B cell (primary cell): ENCODE data around the gene WASF3. TPM values are rescaled to one million over a fixed set of nuclear protein-coding genes. Genes with fewer than 3 reads are reported as not detected.

Experiments
- ATAC-seq: fragments of 200-7000 bp; cut with Tn5 transposase; one replicate; pipeline ENCODE4 v1.10.0; 2021; ENCODE audit warnings: low read depth, mild to moderate bottlenecking, moderate number of reproducible peaks, moderate library complexity
- CTCF ChIA-PET: fragments of 350-600 bp; sonication (Branson Sonifier 250); formaldehyde crosslinking; loops from one replicate; lab custom pipeline; 2021; ENCODE audit warnings: antibody characterized with exemption, inconsistent platforms; lab: Charles Lee
- POLR2A ChIA-PET: fragments of 350-600 bp; sonication (Branson Sonifier 250); formaldehyde crosslinking; loops from one replicate; lab custom pipeline; 2021; ENCODE audit warnings: antibody characterized with exemption; lab: Charles Lee
- DNase-seq: peaks from one replicate; pipeline ENCODE4 v3.0.0; 2013
- H2AFZ ChIP-seq: 2 replicates; pipeline ENCODE4 v1.6.1; 2012; ENCODE audit warnings: mild to moderate bottlenecking, low read depth, low read length; ENCODE audit not compliant: insufficient read depth, poor library complexity, severe bottlenecking
- H3K27ac ChIP-seq, 2 donors: 1 replicate in 1 of 2; 2 replicates in 1 of 2; pipeline ENCODE4 v1.5.1; 2012 to 2013; ENCODE audit warnings: low read length in 2 of 2, mild to moderate bottlenecking in 2 of 2, moderate library complexity in 1 of 2
- H3K27me3 ChIP-seq, 4 experiments: fragments of 200-600 bp in 1 of 4; sonication (generic) in 1 of 4; replicated peaks in 1 of 4; 1 replicate in 2 of 4; 2 replicates in 2 of 4; pipeline versions ENCODE4 v1.6.1 to v1.7.0; 2013 to 2016; ENCODE audit warnings: low read length in 3 of 4, mild to moderate bottlenecking in 2 of 4, mixed read lengths in 1 of 4, moderate library complexity in 1 of 4; ENCODE audit not compliant: insufficient read depth in 4 of 4, control insufficient read depth in 3 of 4; ENCODE audit errors: control extremely low read depth in 1 of 4
- H3K36me3 ChIP-seq, 2 experiments: replicated peaks in 1 of 2; 1 replicate in 1 of 2; 2 replicates in 1 of 2; pipeline versions ENCODE4 v1.6.1 to v1.7.1; 2013; ENCODE audit warnings: low read length in 1 of 2; ENCODE audit not compliant: insufficient read depth in 2 of 2, control insufficient read depth in 1 of 2; ENCODE audit errors: control extremely low read depth in 1 of 2, extremely low read depth in 1 of 2
- H3K4me1 ChIP-seq, 2 donors: fragments of 200-600 bp in 1 of 2; sonication (generic) in 1 of 2; 1 replicate in 1 of 2; 2 replicates in 1 of 2; pipeline versions ENCODE4 v1.5.1 to v1.6.1; 2013 to 2017; ENCODE audit warnings: low read length in 2 of 2; ENCODE audit not compliant: control insufficient read depth in 2 of 2, insufficient read depth in 2 of 2
- H3K4me2 ChIP-seq: replicated peaks from 2 replicates; pipeline ENCODE3; 2012; ENCODE audit warnings: mild to moderate bottlenecking, low read depth, low read length; ENCODE audit not compliant: poor library complexity, severe bottlenecking
- H3K4me3 ChIP-seq, 5 experiments: fragments of 200-600 bp in 1 of 5; sonication (generic) in 1 of 5; 1 replicate in 3 of 5; 2 replicates in 2 of 5; pipeline versions ENCODE4 v1.5.1 to v1.7.0; 2011 to 2016; ENCODE audit warnings: low read length in 4 of 5, mild to moderate bottlenecking in 4 of 5, low read depth in 2 of 5, control low read depth in 1 of 5, moderate library complexity in 1 of 5; ENCODE audit not compliant: insufficient read depth in 1 of 5; ENCODE audit errors: control extremely low read depth in 1 of 5, extremely low read depth in 1 of 5
- H3K79me2 ChIP-seq: fragments of 200-600 bp; sonication (generic); one replicate; pipeline ENCODE4 v1.6.0; 2016; ENCODE audit warnings: low read length; ENCODE audit not compliant: control insufficient read depth, insufficient read depth
- H3K9ac ChIP-seq: fragments of 200-600 bp; sonication (generic); 2 replicates; pipeline ENCODE4 v1.6.1; 2017; ENCODE audit warnings: mild to moderate bottlenecking, low read length, moderate library complexity
- H3K9me3 ChIP-seq, 3 donors: one replicate each; pipeline versions ENCODE4 v1.6.1 to v1.7.1; 2013; ENCODE audit warnings: low read length in 2 of 3; ENCODE audit not compliant: control insufficient read depth in 2 of 3, insufficient read depth in 1 of 3; ENCODE audit errors: control extremely low read depth in 1 of 3
- H4K20me1 ChIP-seq: 2 replicates; pipeline ENCODE4 v1.6.0; 2012; ENCODE audit warnings: mild to moderate bottlenecking, low read length; ENCODE audit not compliant: insufficient read depth, control insufficient read depth, poor library complexity, severe bottlenecking
- H3K27ac Mint-ChIP-seq: one replicate; pipeline ENCODE4 v1.8.0; 2021; ENCODE audit warnings: mixed read lengths
- H3K27me3 Mint-ChIP-seq: one replicate; pipeline ENCODE4 v1.8.0; 2021; ENCODE audit warnings: mixed read lengths
- H3K4me1 Mint-ChIP-seq: one replicate; pipeline ENCODE4 v1.8.0; 2021; ENCODE audit warnings: mixed read lengths
- H3K4me3 Mint-ChIP-seq: one replicate; pipeline ENCODE4 v1.8.0; 2021; ENCODE audit warnings: mixed read lengths
- H3K9me3 Mint-ChIP-seq: one replicate; pipeline ENCODE4 v1.8.0; 2022; ENCODE audit warnings: mixed read lengths; ENCODE audit not compliant: insufficient read depth
- CTCF ChIP-seq: fragments of 200-600 bp; IDR thresholded peaks from one replicate; pipeline ENCODE4 v1.8.0; 2022; ENCODE audit warnings: antibody characterized with exemption, mild to moderate bottlenecking
- EZH2 ChIP-seq: IDR thresholded peaks from 2 replicates; pipeline ENCODE4 v1.6.1; 2012; ENCODE audit warnings: borderline replicate concordance, low read depth, mild to moderate bottlenecking, moderate library complexity, low read length; ENCODE audit not compliant: insufficient read depth, poor library complexity, severe bottlenecking
- WGBS: methylation state at CpG from one replicate; pipeline ENCODE4 v1.1.5; 2013; ENCODE audit warnings: missing lambda C conversion rate; ENCODE audit not compliant: insufficient coverage; 5-methylcytosine and 5-hydroxymethylcytosine counted together
- intact Hi-C: fragments of 100-400 bp; cut with micrococcal nuclease; formaldehyde crosslinking; loops from one replicate; pipeline ENCODE4 v1.10.0; 2022
- polyA plus RNA-seq: library from polyadenylated mRNA; depleted of rRNA; stranded (reverse); fragments of >200 nt; gene quantifications from 2 replicates; pipeline ENCODE4 v1.2.3, GENCODE V29; 2012
- total RNA-seq, 2 donors: library from RNA; stranded (reverse); fragments of 120-200 nt in 1 of 2; gene quantifications; 1 replicate in 1 of 2; 2 replicates in 1 of 2; pipeline versions ENCODE4 v1.2.3 to v1.2.4, GENCODE V29; 2013 to 2022

Gene WASF3
- total and polyA plus RNA-seq, 2 donors (not counting 1 experiment from before 2014, with no cell fraction given): 0.18 to 0.89 TPM

- Histone ChIP-seq H3K27ac (no peak overlapping the region), H3K36me3 (no peaks in the 10 kb centered on the region), H3K9me3 (no peaks in the 10 kb centered on the region), H4K20me1 (no peaks in the 10 kb centered on the region), H3K4me1 (no peaks in the 10 kb centered on the region), H3K27me3 (peaks cover 0 to 5% (median 0%) of the 10 kb centered on the region in 4 experiments), H3K4me2 (no peak overlapping the region), H3K9ac (no peak overlapping the region), H3K79me2 (no peaks in the 10 kb centered on the region), H3K4me3 (no peak overlapping the region), H2AFZ (no peak overlapping the region)
- intact Hi-C loops: no loop called here
- no peaks in the 10 kb centered on the region for H3K9me3 Mint-ChIP-seq
- ATAC-seq: no peak
- WGBS: 68% methylated on average over 3 of the region's 3 CpGs
- peaks cover 26% of the 10 kb centered on the region for H3K27me3 Mint-ChIP-seq
- ChIA-PET CTCF (no interaction called here), POLR2A (no interaction called here)
- TF ChIP-seq EZH2: no peak
- TF ChIP-seq CTCF: no peak
- no peak overlapping the region for H3K4me3 Mint-ChIP-seq
- no peak for DNase-seq
- H3K4me1 Mint-ChIP-seq: no peaks in the 10 kb centered on the region
- H3K27ac Mint-ChIP-seq: no peak overlapping the region
These were observed 17.1 kb upstream of the WASF3 start for GRCh38 chr13:26540334-26540733.

- Histone ChIP-seq H3K4me2 (no peak overlapping the region), H3K4me3 (no peak overlapping the region), H3K27ac (no peak overlapping the region), H3K9me3 (no peaks in the 10 kb centered on the region), H4K20me1 (no peaks in the 10 kb centered on the region), H3K79me2 (no peaks in the 10 kb centered on the region), H2AFZ (no peak overlapping the region), H3K4me1 (no peaks in the 10 kb centered on the region), H3K27me3 (peaks cover 0 to 5% (median 0%) of the 10 kb centered on the region in 4 experiments), H3K36me3 (no peaks in the 10 kb centered on the region), H3K9ac (no peak overlapping the region)
- TF ChIP-seq EZH2 (no peak), CTCF (no peak)
- DNase-seq (no peak), ATAC-seq (no peak)
- Mint-ChIP-seq H3K27me3 (peaks cover 26% of the 10 kb centered on the region), H3K9me3 (no peaks in the 10 kb centered on the region), H3K27ac (no peak overlapping the region), H3K4me1 (no peaks in the 10 kb centered on the region), H3K4me3 (no peak overlapping the region)
- 85% methylated on average over 5 of the region's 5 CpGs for WGBS
- ChIA-PET POLR2A (no interaction called here), CTCF (no interaction called here)
- intact Hi-C loops: no loop called here
These were observed 16.4 kb upstream of the WASF3 start for GRCh38 chr13:26541041-26541440.
